Measurements from ENCODE around the gene DHX32. TPM values are rescaled to one million over a fixed set of nuclear protein-coding genes. Genes with fewer than 3 reads are reported as not detected.

DHX32 gene
- total and polyA plus RNA-seq, 2 donors (not counting 3 experiments of a cell fraction or from before 2014, with no cell fraction given) = 17.1 to 29.6 TPM

- no peak overlapping the region for H2AFZ ChIP-seq (ENCODE audit: low read depth, low read length)
Measured at GRCh38 chr10:125850766-125851731, 30.0 kb downstream of the DHX32 start.

GRCh38 chr10:125849448-125849847 is 31.6 kb downstream of the DHX32 start:
- ChIA-PET POLR2A (no interaction called here), CTCF (no interaction called here)
- FAIRE-seq = no peak
- no peak for DNase-seq (ENCODE audit: low read depth, low spot score)
- H3K36me3 ChIP-seq (ENCODE audit: control insufficient read depth in 2 of 2, extremely low read depth in 1 of 2, insufficient read depth in 2 of 2, low read length in 2 of 2) = peaks cover 4% of the 10 kb centered on the region in 2 experiments
- BruUV-seq (replicated peaks) = no TSS peak
- H3K9me1 ChIP-seq (replicated peaks; ENCODE audit: control insufficient read depth, extremely low read depth, insufficient read depth, low read length) = no peaks in the 10 kb centered on the region
- no peaks in the 10 kb centered on the region for H3K9me3 ChIP-seq (replicated peaks; ENCODE audit: control insufficient read depth, insufficient read depth, low read length)
- intact Hi-C loops (cut with micrococcal nuclease) = no loop called here
- H4K20me1 ChIP-seq (replicated peaks; ENCODE audit: control insufficient read depth, extremely low read depth, insufficient read depth, low read length) = no peaks in the 10 kb centered on the region
- H3K27me3 ChIP-seq (ENCODE audit: control insufficient read depth in 2 of 2, insufficient read depth in 2 of 2, low read length in 2 of 2) = no peaks in the 10 kb centered on the region
- no peaks in the 10 kb centered on the region for H3K79me2 ChIP-seq (ENCODE audit: control insufficient read depth, insufficient read depth, low read length)
- dilution Hi-C loops (cut with MboI; ENCODE audit: extremely low pct_ligation_motif_present, low sequenced_read_pairs) = no loop called here
- H2AFZ ChIP-seq (ENCODE audit: low read depth, low read length) = no peak overlapping the region
- no peak overlapping the region for H3K4me2 ChIP-seq (ENCODE audit: insufficient read depth, low read length)
- H3K9ac ChIP-seq (replicated peaks; ENCODE audit: extremely low read depth, insufficient read depth, low read length) = no peak overlapping the region
- no peak overlapping the region for H3K27ac ChIP-seq (ENCODE audit: insufficient read depth, low read depth, low read length)
- no peak overlapping the region for H3K4me3 ChIP-seq (replicated peaks in 1 of 3; ENCODE audit: insufficient read depth in 1 of 3, low read depth in 1 of 3, low read length in 3 of 3)
- peaks cover 2% of the 10 kb centered on the region for H3K4me1 ChIP-seq (ENCODE audit: control insufficient read depth, extremely low read depth, insufficient read depth, low read length)
- TF ChIP-seq EZH2 (IDR thresholded peaks at IDR 0.05; ENCODE audit: borderline replicate concordance, low read depth, low read length, severe bottlenecking) = no peak
- TF ChIP-seq POLR2AphosphoS5 (IDR thresholded peaks at IDR 0.05; ENCODE audit: insufficient read depth, low read depth, low read length) = no peak
- TF ChIP-seq MAX (IDR thresholded peaks at IDR 0.05; ENCODE audit: insufficient read depth, insufficient read length) = no peak
- TF ChIP-seq GATA2 (IDR thresholded peaks at IDR 0.05; ENCODE audit: insufficient read depth, insufficient read length, low read depth, low read length) = no peak
- no peak for TF ChIP-seq POLR2A (IDR thresholded peaks at IDR 0.05; ENCODE audit: low read depth, low read length)
- no peak for TF ChIP-seq FOS (IDR thresholded peaks at IDR 0.05; ENCODE audit: borderline replicate concordance, insufficient read depth, low read length)
- TF ChIP-seq CTCF (IDR thresholded peaks at IDR 0.05; ENCODE audit: extremely low read depth in 1 of 2, insufficient read depth in 1 of 2, low read depth in 1 of 2, low read length in 2 of 2) = no peak
- TF ChIP-seq MYC (IDR thresholded peaks at IDR 0.05; ENCODE audit: low read depth, low read length) = no peak
- TF ChIP-seq JUN (IDR thresholded peaks at IDR 0.05; ENCODE audit: borderline replicate concordance, insufficient read depth, insufficient read length, low read depth) = no peak

More at GRCh38 chr10:125850766-125851731, 30.0 kb downstream of the DHX32 start:
- Histone ChIP-seq H3K27ac (ENCODE audit: insufficient read depth, low read depth, low read length) (no peak overlapping the region), H3K4me2 (ENCODE audit: insufficient read depth, low read length) (no peak overlapping the region), H3K4me3 (replicated peaks in 1 of 3; ENCODE audit: insufficient read depth in 1 of 3, low read depth in 1 of 3, low read length in 3 of 3) (no peak overlapping the region), H3K4me1 (ENCODE audit: control insufficient read depth, extremely low read depth, insufficient read depth, low read length) (peaks cover 2% of the 10 kb centered on the region), H3K9me1 (replicated peaks; ENCODE audit: control insufficient read depth, extremely low read depth, insufficient read depth, low read length) (no peaks in the 10 kb centered on the region), H3K79me2 (ENCODE audit: control insufficient read depth, insufficient read depth, low read length) (no peaks in the 10 kb centered on the region), H3K9ac (replicated peaks; ENCODE audit: extremely low read depth, insufficient read depth, low read length) (no peak overlapping the region), H3K27me3 (ENCODE audit: control insufficient read depth in 2 of 2, insufficient read depth in 2 of 2, low read length in 2 of 2) (no peaks in the 10 kb centered on the region), H3K36me3 (ENCODE audit: control insufficient read depth in 2 of 2, extremely low read depth in 1 of 2, insufficient read depth in 2 of 2, low read length in 2 of 2) (peaks cover 4% of the 10 kb centered on the region in 2 experiments), H4K20me1 (replicated peaks; ENCODE audit: control insufficient read depth, extremely low read depth, insufficient read depth, low read length) (no peaks in the 10 kb centered on the region), H3K9me3 (replicated peaks; ENCODE audit: control insufficient read depth, insufficient read depth, low read length) (no peaks in the 10 kb centered on the region)
- ChIA-PET CTCF (no interaction called here), POLR2A (interaction anchor here (0.7 kb wide), 1 partner anchor 13 kb away, joined by 4 read pairs; no protein-coding TSS in a partner anchor)
- intact Hi-C loops (cut with micrococcal nuclease) (no loop called here), dilution Hi-C loops (cut with MboI; ENCODE audit: extremely low pct_ligation_motif_present, low sequenced_read_pairs) (no loop called here)
- no peak for TF ChIP-seq JUN (IDR thresholded peaks at IDR 0.05; ENCODE audit: borderline replicate concordance, insufficient read depth, insufficient read length, low read depth)
- TF ChIP-seq GATA2 (IDR thresholded peaks at IDR 0.05; ENCODE audit: insufficient read depth, insufficient read length, low read depth, low read length) = no peak
- DNase-seq (ENCODE audit: low read depth, low spot score) (no peak), FAIRE-seq (no peak)
- BruUV-seq (replicated peaks) = no TSS peak
